A549 (cell line): ENCODE data around the gene VPS37B.

Source experiments
- BHLHE40 ChIP-seq: IDR thresholded peaks from 2 replicates; pipeline ENCODE4 v1.6.1; 2012; ENCODE audit warnings: low read depth, low read length, inconsistent platforms
- CHD4 ChIP-seq: fragments of 200-600 bp; sonication (generic); IDR thresholded peaks from 2 replicates; pipeline ENCODE4 v1.6.1; 2016; ENCODE audit warnings: antibody characterized with exemption, mild to moderate bottlenecking, borderline replicate concordance
- CTCF ChIP-seq: fragments of >200 bp; sonication (Bioruptor Twin); formaldehyde crosslinking; IDR thresholded peaks from 3 replicates; pipeline ENCODE4 v1.5.1; 2016
- EP300 ChIP-seq, 2 experiments: fragments of >200 bp; sonication (Bioruptor Twin); formaldehyde crosslinking; IDR thresholded peaks; 2 replicates in 1 of 2; 3 replicates in 1 of 2; pipeline ENCODE4 v1.6.1; 2016 to 2017
- NFE2L2 ChIP-seq: fragments of 150-350 bp; conservative IDR thresholded peaks from 2 replicates; pipeline ENCODE4 v1.6.1; 2014; ENCODE audit warnings: low read length
- NR3C1 ChIP-seq: fragments of >200 bp; sonication (Bioruptor Twin); formaldehyde crosslinking; IDR thresholded peaks from 3 replicates; pipeline ENCODE4 v1.6.1; 2017
- PBX3 ChIP-seq: IDR thresholded peaks from 2 replicates; pipeline ENCODE4 v1.6.1; 2012
- RAD21 ChIP-seq, 2 experiments: fragments of >200 bp in 1 of 2; sonication (Bioruptor Twin) in 1 of 2; formaldehyde crosslinking in 1 of 2; IDR thresholded peaks in 1 of 2; conservative IDR thresholded peaks in 1 of 2; 2 replicates in 1 of 2; 3 replicates in 1 of 2; pipeline ENCODE4 v1.6.1; 2012 to 2018; ENCODE audit warnings: inconsistent platforms in 1 of 2
- RARB ChIP-seq: fragments of 250-450 bp; sonication (Bioruptor Pico); IDR thresholded peaks from 2 replicates; pipeline ENCODE4 v1.8.0; 2021; ENCODE audit warnings: mild to moderate bottlenecking, moderate library complexity
- RCOR1 ChIP-seq: fragments of 150-350 bp; IDR thresholded peaks from 2 replicates; pipeline ENCODE4 v1.6.1; 2014; ENCODE audit warnings: antibody characterized with exemption, low read length, low read depth
- REST ChIP-seq: fragments of 200-600 bp; sonication (generic); IDR thresholded peaks from 2 replicates; pipeline ENCODE4 v1.6.1; 2016; ENCODE audit warnings: antibody characterized with exemption, mild to moderate bottlenecking, moderate library complexity

GRCh38 chr12:122858591-122859302 is 37.2 kb downstream of the VPS37B start:
- no peak for TF ChIP-seq NR3C1
- TF ChIP-seq CTCF = no peak
- no peak for TF ChIP-seq REST
- TF ChIP-seq RCOR1 = no peak
- TF ChIP-seq EP300 (IDR thresholded peaks at IDR 0.05) = no peak
- no peak for TF ChIP-seq RAD21 (conservative IDR thresholded peaks at IDR 0.05 in 1 of 2, IDR thresholded peaks at IDR 0.05 in 1 of 2)
- TF ChIP-seq RARB (CRISPR knock-in tag) = no peak
- TF ChIP-seq CHD4 = no peak
- no peak for TF ChIP-seq NFE2L2
- TF ChIP-seq PBX3 = no peak
- TF ChIP-seq BHLHE40 = no peak
